Hepatocyte (in vitro differentiated cells): ENCODE data around the gene RORC. TPM values are rescaled to one million over a fixed set of nuclear protein-coding genes. Genes with fewer than 3 reads are reported as not detected.

Source experiments
- DNase-seq: peaks from one replicate; pipeline ENCODE4 v3.0.0-alpha.2; 2016; ENCODE audit warnings: low spot score
- H2AFZ ChIP-seq: fragments of 200-600 bp; sonication (generic); 2 replicates; pipeline ENCODE4 v1.6.0; 2016; ENCODE audit warnings: antibody characterized with exemption, mild to moderate bottlenecking
- H3K27ac ChIP-seq: fragments of 200-600 bp; sonication (generic); 2 replicates; pipeline ENCODE4 v1.5.1; 2016; ENCODE audit warnings: mild to moderate bottlenecking
- H3K27me3 ChIP-seq: fragments of 200-600 bp; sonication (generic); 2 replicates; pipeline ENCODE4 v1.6.1; 2016
- H3K36me3 ChIP-seq: fragments of 200-600 bp; sonication (generic); replicated peaks from 2 replicates; pipeline ENCODE4 v1.5.1; 2016; ENCODE audit warnings: low read depth; ENCODE audit not compliant: insufficient read depth
- H3K4me1 ChIP-seq: fragments of 200-600 bp; sonication (generic); 2 replicates; pipeline ENCODE4 v1.5.1; 2016; ENCODE audit warnings: mild to moderate bottlenecking, moderate library complexity; ENCODE audit not compliant: insufficient read depth
- H3K4me2 ChIP-seq: fragments of 200-600 bp; sonication (generic); 2 replicates; pipeline ENCODE4 v1.6.0; 2016
- H3K4me3 ChIP-seq: fragments of 200-600 bp; sonication (generic); 2 replicates; pipeline ENCODE4 v1.5.1; 2016; ENCODE audit warnings: mild to moderate bottlenecking
- H3K79me2 ChIP-seq: fragments of 200-600 bp; sonication (generic); 2 replicates; pipeline ENCODE4 v1.6.0; 2017; ENCODE audit warnings: mild to moderate bottlenecking
- H3K9me2 ChIP-seq: fragments of 200-600 bp; sonication (generic); replicated peaks from 2 replicates; pipeline ENCODE4 v1.6.0; 2017; ENCODE audit warnings: mild to moderate bottlenecking; ENCODE audit not compliant: insufficient read depth
- H3K9me3 ChIP-seq: fragments of 200-600 bp; sonication (generic); 2 replicates; pipeline ENCODE4 v1.5.1; 2016; ENCODE audit warnings: low read depth, mild to moderate bottlenecking
- H4K20me1 ChIP-seq: fragments of 200-600 bp; sonication (generic); 2 replicates; pipeline ENCODE4 v1.6.0; 2016; ENCODE audit warnings: mild to moderate bottlenecking; ENCODE audit not compliant: insufficient read depth, poor library complexity, severe bottlenecking
- CTCF ChIP-seq: fragments of 200-600 bp; sonication (generic); IDR thresholded peaks from 2 replicates; pipeline ENCODE4 v1.5.1; 2016; ENCODE audit warnings: antibody characterized with exemption, mild to moderate bottlenecking; ENCODE audit not compliant: poor library complexity
- EZH2 ChIP-seq: fragments of 200-600 bp; sonication (generic); IDR thresholded peaks from 2 replicates; pipeline ENCODE4 v1.6.1; 2016; ENCODE audit warnings: antibody characterized with exemption, mild to moderate bottlenecking, borderline replicate concordance
- EZH2phosphoT487 ChIP-seq: fragments of 200-600 bp; sonication (generic); IDR thresholded peaks from one replicate; pipeline ENCODE4 v1.6.1; 2018; ENCODE audit warnings: antibody characterized with exemption, mild to moderate bottlenecking, low read depth, moderate library complexity; ENCODE audit not compliant: unreplicated experiment, severe bottlenecking
- WGBS: methylation state at CpG from one replicate; pipeline ENCODE4 v1.1.6; 2016; ENCODE audit warnings: low lambda C conversion rate; ENCODE audit errors: missing lambda C conversion rate; 5-methylcytosine and 5-hydroxymethylcytosine counted together
- polyA plus RNA-seq: library from polyadenylated mRNA; unstranded; fragments of >200 nt; fragmentation: Nextera tagmentation; extraction: Ambion mirVana; gene quantifications from 2 replicates; pipeline ENCODE4 v1.2.1, GENCODE V29; 2016
- total RNA-seq: library from RNA; depleted of rRNA; stranded (reverse); fragments of >200 nt; gene quantifications from 2 replicates; pipeline ENCODE4 v1.2.3, GENCODE V29; 2014

RORC gene
- total and polyA plus RNA-seq, 2 experiments from 2014 or later, result 0.60 to 1.3 TPM

- no peak for TF ChIP-seq CTCF
- TF ChIP-seq EZH2, result no peak
- TF ChIP-seq EZH2phosphoT487, result no peak
- Histone ChIP-seq H3K4me3 (no peak overlapping the region), H3K36me3 (no peaks in the 10 kb centered on the region), H3K4me2 (no peak overlapping the region), H2AFZ (no peak overlapping the region), H3K4me1 (no peaks in the 10 kb centered on the region), H3K27ac (no peak overlapping the region), H3K79me2 (no peaks in the 10 kb centered on the region), H3K9me3 (no peaks in the 10 kb centered on the region), H3K27me3 (peaks cover 22% of the 10 kb centered on the region), H4K20me1 (no peaks in the 10 kb centered on the region), H3K9me2 (no peaks in the 10 kb centered on the region)
- DNase-seq, result no peak
- WGBS, result 93% methylated on average over 12 of the region's 12 CpGs
Observed at GRCh38 chr1:151801310-151801820, 30.2 kb downstream of the RORC start.

GRCh38 chr1:151800830-151801229 is 30.8 kb downstream of the RORC start:
- Histone ChIP-seq H3K36me3 (no peaks in the 10 kb centered on the region), H3K27ac (no peak overlapping the region), H2AFZ (no peak overlapping the region), H3K9me3 (no peaks in the 10 kb centered on the region), H4K20me1 (no peaks in the 10 kb centered on the region), H3K27me3 (peaks cover 22% of the 10 kb centered on the region), H3K4me3 (no peak overlapping the region), H3K4me2 (no peak overlapping the region), H3K4me1 (no peaks in the 10 kb centered on the region), H3K79me2 (no peaks in the 10 kb centered on the region), H3K9me2 (no peaks in the 10 kb centered on the region)
- no peak for DNase-seq
- 84% methylated on average over 8 of the region's 8 CpGs for WGBS
- TF ChIP-seq EZH2, result no peak
- no peak for TF ChIP-seq CTCF
- TF ChIP-seq EZH2phosphoT487, result no peak

GRCh38 chr1:151799179-151800022 is 32.2 kb downstream of the RORC start:
- H3K9me2 ChIP-seq, result no peaks in the 10 kb centered on the region
- no peaks in the 10 kb centered on the region for H3K9me3 ChIP-seq
- no peak overlapping the region for H2AFZ ChIP-seq
- no peak overlapping the region for H3K4me3 ChIP-seq
- no peak overlapping the region for H3K4me2 ChIP-seq
- 63% methylated on average over 9 of the region's 9 CpGs for WGBS
- no peaks in the 10 kb centered on the region for H4K20me1 ChIP-seq
- H3K27me3 ChIP-seq, result peaks cover 22% of the 10 kb centered on the region
- TF ChIP-seq EZH2 (no peak), EZH2phosphoT487 (no peak), CTCF (no peak)
- no peaks in the 10 kb centered on the region for H3K4me1 ChIP-seq
- no peak overlapping the region for H3K27ac ChIP-seq
- no peak for DNase-seq
- no peaks in the 10 kb centered on the region for H3K36me3 ChIP-seq
- no peaks in the 10 kb centered on the region for H3K79me2 ChIP-seq
